ENCODE measurements around the gene FKBP4. TPM values are rescaled to one million over a fixed set of nuclear protein-coding genes. Genes with fewer than 3 reads are reported as not detected.

The FKBP4 gene, protein sequence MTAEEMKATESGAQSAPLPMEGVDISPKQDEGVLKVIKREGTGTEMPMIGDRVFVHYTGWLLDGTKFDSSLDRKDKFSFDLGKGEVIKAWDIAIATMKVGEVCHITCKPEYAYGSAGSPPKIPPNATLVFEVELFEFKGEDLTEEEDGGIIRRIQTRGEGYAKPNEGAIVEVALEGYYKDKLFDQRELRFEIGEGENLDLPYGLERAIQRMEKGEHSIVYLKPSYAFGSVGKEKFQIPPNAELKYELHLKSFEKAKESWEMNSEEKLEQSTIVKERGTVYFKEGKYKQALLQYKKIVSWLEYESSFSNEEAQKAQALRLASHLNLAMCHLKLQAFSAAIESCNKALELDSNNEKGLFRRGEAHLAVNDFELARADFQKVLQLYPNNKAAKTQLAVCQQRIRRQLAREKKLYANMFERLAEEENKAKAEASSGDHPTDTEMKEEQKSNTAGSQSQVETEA
- total RNA-seq = 44.8 TPM

DNA sequence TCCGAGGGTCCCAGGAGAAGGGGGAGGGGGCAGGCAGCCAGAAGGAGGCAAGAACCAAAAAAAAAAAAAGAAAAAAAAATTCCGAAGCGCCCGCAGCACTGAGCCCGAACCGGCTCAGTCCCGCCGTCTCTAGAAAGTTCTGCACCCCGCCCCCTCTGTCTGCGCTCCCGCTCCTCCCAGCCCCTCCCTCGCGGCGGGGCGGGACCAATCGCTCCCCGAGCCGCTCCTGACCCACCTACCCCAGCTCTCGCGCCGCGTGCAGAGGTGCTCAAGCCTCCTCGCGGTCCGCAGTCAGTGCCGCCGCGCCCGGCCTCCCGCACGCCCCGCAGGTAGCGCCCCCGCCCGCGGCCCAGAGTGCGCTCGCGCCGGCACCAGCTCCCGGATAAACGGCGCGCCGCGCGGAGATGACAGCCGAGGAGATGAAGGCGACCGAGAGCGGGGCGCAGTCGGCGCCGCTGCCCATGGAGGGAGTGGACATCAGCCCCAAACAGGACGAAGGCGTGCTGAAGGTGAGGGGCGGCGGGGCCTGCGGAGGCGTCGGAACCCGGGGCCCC is at the start of gene FKBP4:
Gene FKBP4, plus strand, starts transcription at position 235 of the 554 bp plus-strand sequence. Its CDS starts 170 bp downstream, at position 405.

DNA sequence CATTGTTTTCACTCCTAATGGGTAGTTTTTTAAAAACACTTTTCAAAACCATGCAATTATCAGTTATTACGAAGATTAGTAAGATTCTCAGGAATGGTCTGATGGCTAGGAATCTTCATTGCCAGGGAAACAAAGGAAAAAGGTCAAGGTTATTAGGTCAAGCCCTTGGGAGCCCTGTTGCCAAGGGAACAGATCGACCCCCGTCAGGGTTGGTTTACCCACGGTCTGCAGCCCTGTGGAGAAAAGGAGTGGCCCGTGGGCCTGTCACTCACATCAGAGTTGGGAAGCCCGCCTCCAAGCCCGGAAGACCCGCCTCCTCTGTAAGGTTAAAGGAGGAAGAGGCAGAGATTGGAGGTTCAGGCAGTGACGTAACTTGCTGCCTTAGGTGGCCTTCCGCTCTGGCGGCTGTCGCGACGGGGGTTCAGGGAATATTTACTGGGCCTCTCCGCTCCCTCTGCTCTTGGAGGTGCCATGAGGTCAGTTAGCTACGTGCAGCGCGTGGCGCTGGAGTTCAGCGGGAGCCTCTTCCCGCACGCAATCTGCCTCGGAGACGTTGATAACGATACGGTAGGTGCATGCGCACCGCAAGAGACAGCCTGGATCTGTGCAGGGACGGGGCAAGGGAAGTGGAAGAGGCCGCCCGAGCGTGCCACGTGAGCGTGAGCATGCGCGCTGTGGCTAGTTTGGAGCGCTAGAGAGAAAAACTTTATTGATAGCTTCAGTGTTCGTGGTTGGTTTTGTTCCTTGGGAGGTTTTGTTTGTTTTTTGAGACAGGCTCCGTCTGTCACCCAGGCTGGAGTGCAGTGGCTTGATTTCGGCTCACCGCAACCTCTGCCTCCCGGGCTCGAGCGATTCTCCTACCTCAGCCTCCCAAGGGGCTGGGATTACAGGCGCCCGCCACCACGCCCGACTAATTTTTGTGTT is 17.8 kb downstream of the FKBP4 start, which contains the start of gene ITFG2:
Gene ITFG2, plus strand, starts transcription at position 379 of the 924 bp plus-strand sequence. Its CDS starts 93 bp downstream, at position 472.

DNA sequence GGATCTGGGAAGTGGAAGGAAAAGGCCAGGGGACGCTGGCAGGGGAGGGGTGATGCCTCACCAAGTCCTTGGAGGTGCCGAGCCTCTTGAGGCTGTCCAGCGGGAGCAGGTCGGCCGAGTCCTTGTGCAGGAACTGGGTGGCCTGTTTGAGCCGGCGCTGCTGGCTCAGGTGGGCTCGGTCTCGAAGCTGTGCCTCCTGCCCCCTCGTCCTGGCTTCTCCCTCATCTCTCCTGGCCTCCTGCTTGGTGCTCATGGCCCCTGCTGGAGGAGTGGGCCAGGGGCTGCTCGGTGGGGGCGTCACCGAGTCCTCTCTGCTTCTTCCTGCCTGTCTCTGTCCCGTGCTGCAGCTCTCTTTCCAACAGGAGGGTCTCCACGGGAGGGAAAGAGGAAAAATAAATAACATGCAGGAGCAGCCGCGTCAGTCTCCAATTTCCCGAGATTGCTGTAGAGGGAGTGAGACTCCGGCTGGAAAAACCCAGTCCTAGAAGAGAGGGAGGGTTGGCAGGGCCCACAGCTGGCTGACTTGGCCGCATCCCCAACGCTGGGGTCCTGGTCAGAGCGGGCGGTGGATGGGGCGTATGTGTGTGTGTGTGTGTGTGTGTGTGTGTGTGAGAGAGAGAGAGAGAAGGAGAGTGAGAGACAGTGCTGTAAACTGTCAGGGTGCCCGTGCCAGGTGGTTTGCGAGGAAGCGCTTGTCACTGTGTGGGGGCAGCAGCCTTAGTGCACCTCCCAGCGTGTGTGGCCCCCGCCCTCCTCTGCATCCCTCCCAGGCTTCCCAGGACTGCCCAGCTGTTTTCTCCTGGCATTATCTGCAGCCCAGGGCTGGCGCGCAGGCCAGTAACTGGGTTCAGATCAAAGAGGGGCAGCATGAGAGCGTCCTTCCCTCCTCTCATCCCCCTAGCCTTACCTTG is 40.1 kb downstream of the FKBP4 start, which contains the start of gene NRIP2:
Gene NRIP2, minus strand, starts transcription at position 455 of the 911 bp plus-strand sequence. Its CDS starts 52 bp downstream, at position 403.

Other genes starting within 250 kb of the FKBP4 start
- 30.7 TPM for gene ITFG2, start 17.7 kb downstream of the FKBP4 start, total RNA-seq
- not detected for gene NRIP2, start 40.1 kb downstream of the FKBP4 start, total RNA-seq
- gene TEX52, start 62.1 kb downstream of the FKBP4 start, total RNA-seq = not detected
- 3.4 TPM for gene FOXM1, start 82.2 kb downstream of the FKBP4 start, total RNA-seq
- 32.9 TPM for gene RHNO1, start 82.3 kb downstream of the FKBP4 start, total RNA-seq
- gene TULP3, start 95.9 kb downstream of the FKBP4 start, total RNA-seq = 17.2 TPM
- gene TEAD4, start 164.4 kb downstream of the FKBP4 start, total RNA-seq = not detected